ENCODE results near the gene MTAP. TPM values are rescaled to one million over a fixed set of nuclear protein-coding genes. Genes with fewer than 3 reads are reported as not detected.

Gene MTAP
- total and polyA plus RNA-seq, 2 of the 13 experiments (the other 11 are each of a cell fraction or from before 2014, with no cell fraction given): 16.7 to 51.2 TPM

- no peak for TF ChIP-seq ZBTB25 (CRISPR knock-in tag; IDR thresholded peaks at IDR 0.05)
- no peak for TF ChIP-seq ZNF609 (CRISPR knock-in tag; IDR thresholded peaks at IDR 0.05; ENCODE audit: borderline replicate concordance)
- TF ChIP-seq ESRRA (CRISPR knock-in tag; IDR thresholded peaks at IDR 0.05; ENCODE audit: low read depth): no peak
- TF ChIP-seq MLX (CRISPR knock-in tag; IDR thresholded peaks at IDR 0.05): peak; percentile 57; the same call in 1 of the 2 replicates
- TF ChIP-seq DRAP1 (CRISPR knock-in tag; IDR thresholded peaks at IDR 0.05): 0 out of 2 replicates have a peak, but pooled peaks have one; percentile 47
- no peak; the same call in 1 of the 2 replicates for TF ChIP-seq MXD3 (CRISPR knock-in tag; IDR thresholded peaks at IDR 0.05)
- TF ChIP-seq PLRG1 (conservative IDR thresholded peaks at IDR 0.05): no peak
- TF ChIP-seq BCLAF1 (IDR thresholded peaks at IDR 0.05): no peak
- 0 out of 2 replicates have a peak, but pooled peaks have one; percentile 30 for TF ChIP-seq SMYD3 (CRISPR knock-in tag; IDR thresholded peaks at IDR 0.05)
- TF ChIP-seq ZSCAN31 (CRISPR knock-in tag; IDR thresholded peaks at IDR 0.05; ENCODE audit: low read depth): peak; percentile 68; the same call in 1 of the 2 replicates
Measured at GRCh38 chr9:21802418-21803000, at the start of gene MTAP (continued).
